T-helper 2 cell (primary cell): ENCODE measurements around the gene ANKS1B.
"Not testable (repeated sequence)": the region's sequence is repeated elsewhere in the genome, so short reads cannot be mapped to it uniquely, and the experiment has no call there.

Experiments
- DNase-seq, 5 experiments: peaks; one replicate each; pipeline versions ENCODE4 v3.0.0 to v3.0.0-alpha.2; 2012 to 2022

Gene ANKS1B

GRCh38 chr12:98847242-98847641 is 1137.5 kb downstream of the ANKS1B start:
- no peak for DNase-seq

GRCh38 chr12:98845957-98846356 is 1138.8 kb downstream of the ANKS1B start:
- no peak for DNase-seq

GRCh38 chr12:98840325-98840724 is 1144.4 kb downstream of the ANKS1B start:
- DNase-seq: no peak

- DNase-seq: no peak
Measured at GRCh38 chr12:98838231-98838647, 1146.5 kb downstream of the ANKS1B start.

GRCh38 chr12:98837134-98837752 is 1147.5 kb downstream of the ANKS1B start:
- DNase-seq: not testable (repeated sequence)

GRCh38 chr12:98830657-98831056 is 1154.1 kb downstream of the ANKS1B start:
- no peak for DNase-seq

GRCh38 chr12:98828802-98829600 is 1155.7 kb downstream of the ANKS1B start:
- DNase-seq: no peak

- DNase-seq: no peak
Measured at GRCh38 chr12:98823012-98823411, 1161.7 kb downstream of the ANKS1B start.

- no peak for DNase-seq
Measured at GRCh38 chr12:98821866-98822265, 1162.9 kb downstream of the ANKS1B start.

- DNase-seq: no peak
Measured at GRCh38 chr12:98821232-98821631, 1163.5 kb downstream of the ANKS1B start.

- no peak for DNase-seq
Measured at GRCh38 chr12:98819821-98820404, 1164.8 kb downstream of the ANKS1B start.

- DNase-seq: no peak
Measured at GRCh38 chr12:98819071-98819470, 1165.7 kb downstream of the ANKS1B start.

- DNase-seq: no peak
Measured at GRCh38 chr12:98818239-98818638, 1166.5 kb downstream of the ANKS1B start.

GRCh38 chr12:98817742-98818141 is 1167.0 kb downstream of the ANKS1B start:
- DNase-seq: no peak

GRCh38 chr12:98816720-98817119 is 1168.0 kb downstream of the ANKS1B start:
- DNase-seq: no peak

GRCh38 chr12:98814254-98814653 is 1170.5 kb downstream of the ANKS1B start:
- no peak for DNase-seq

- no peak for DNase-seq
Measured at GRCh38 chr12:98812225-98812624, 1172.5 kb downstream of the ANKS1B start.

GRCh38 chr12:98808243-98808875 is 1176.4 kb downstream of the ANKS1B start:
- DNase-seq: no peak

GRCh38 chr12:98807187-98807586 is 1177.5 kb downstream of the ANKS1B start:
- DNase-seq: no peak

GRCh38 chr12:98803468-98804209 is 1181.1 kb downstream of the ANKS1B start:
- DNase-seq: no peak

- no peak for DNase-seq
Measured at GRCh38 chr12:98799822-98800221, 1184.9 kb downstream of the ANKS1B start.

- no peak for DNase-seq
Measured at GRCh38 chr12:98799146-98799810, 1185.5 kb downstream of the ANKS1B start.
